Smooth muscle cell (in vitro differentiated cells): ENCODE measurements around the gene TAF13. TPM values are rescaled to one million over a fixed set of nuclear protein-coding genes. Genes with fewer than 3 reads are reported as not detected.
"Not testable (repeated sequence)": the region's sequence is repeated elsewhere in the genome, so short reads cannot be mapped to it uniquely, and the experiment has no call there.

Experiments used
- DNase-seq: peaks from one replicate; lab custom pipeline; 2025; ENCODE audit not compliant: unreplicated experiment; lab: John Stamatoyannopoulos, UW
- H2AFZ ChIP-seq: fragments of 200-600 bp; sonication (generic); 2 replicates; pipeline ENCODE4 v1.6.0; 2016; ENCODE audit warnings: antibody characterized with exemption, low read depth, mild to moderate bottlenecking
- H3F3A ChIP-seq: fragments of 200-600 bp; sonication (generic); 2 replicates; pipeline ENCODE4 v1.6.0; 2017; ENCODE audit warnings: antibody characterized with exemption, low read depth
- H3K27ac ChIP-seq: fragments of 200-600 bp; sonication (generic); 2 replicates; pipeline ENCODE4 v1.5.1; 2016; ENCODE audit warnings: low read depth, mild to moderate bottlenecking
- H3K27me3 ChIP-seq: fragments of 200-600 bp; sonication (generic); 2 replicates; pipeline ENCODE4 v1.6.1; 2016; ENCODE audit warnings: low read depth, mild to moderate bottlenecking
- H3K36me3 ChIP-seq: fragments of 200-600 bp; sonication (generic); 2 replicates; pipeline ENCODE4 v1.5.1; 2016; ENCODE audit warnings: low read depth
- H3K4me1 ChIP-seq: fragments of 200-600 bp; sonication (generic); 2 replicates; pipeline ENCODE4 v1.5.1; 2016; ENCODE audit warnings: low read depth
- H3K4me2 ChIP-seq: fragments of 200-600 bp; sonication (generic); 2 replicates; pipeline ENCODE4 v1.6.0; 2016; ENCODE audit warnings: mild to moderate bottlenecking
- H3K4me3 ChIP-seq: fragments of 200-600 bp; sonication (generic); 2 replicates; pipeline ENCODE4 v1.5.1; 2016; ENCODE audit warnings: mild to moderate bottlenecking
- H3K79me2 ChIP-seq: fragments of 200-600 bp; sonication (generic); 2 replicates; pipeline ENCODE4 v1.6.0; 2016; ENCODE audit warnings: low read depth, mild to moderate bottlenecking
- H3K9ac ChIP-seq: fragments of 200-600 bp; sonication (generic); 2 replicates; pipeline ENCODE4 v1.6.0; 2016; ENCODE audit warnings: low read depth
- H3K9me3 ChIP-seq: fragments of 200-600 bp; sonication (generic); replicated peaks from 2 replicates; pipeline ENCODE4 v1.5.1; 2016; ENCODE audit warnings: low read depth
- H4K20me1 ChIP-seq: fragments of 200-600 bp; sonication (generic); 2 replicates; pipeline ENCODE4 v1.6.0; 2016; ENCODE audit warnings: low read depth
- WGBS: methylation state at CpG from one replicate; pipeline ENCODE4 v1.1.7; 2016; ENCODE audit warnings: low lambda C conversion rate; 5-methylcytosine and 5-hydroxymethylcytosine counted together
- polyA plus RNA-seq: library from polyadenylated mRNA; unstranded; fragments of >200 nt; fragmentation: Nextera tagmentation; extraction: Ambion mirVana; gene quantifications from 2 replicates; pipeline ENCODE4 v1.2.1, GENCODE V29; 2016
- total RNA-seq: library from RNA; depleted of rRNA; stranded (reverse); fragments of >200 nt; gene quantifications from 2 replicates; pipeline ENCODE4 v1.2.3, GENCODE V29; 2014
- TF ChIP-seq, protein P1 (sequence below): fragments of 200-600 bp; sonication (generic); IDR thresholded peaks from 2 replicates; pipeline ENCODE4 v1.5.1; 2017; ENCODE audit warnings: borderline replicate concordance, mild to moderate bottlenecking, antibody characterized with exemption; ENCODE audit not compliant: insufficient read depth, poor library complexity, severe bottlenecking

TAF13 gene
- total and polyA plus RNA-seq, 2 experiments from 2014 or later: 30.1 to 110 TPM

DNA sequence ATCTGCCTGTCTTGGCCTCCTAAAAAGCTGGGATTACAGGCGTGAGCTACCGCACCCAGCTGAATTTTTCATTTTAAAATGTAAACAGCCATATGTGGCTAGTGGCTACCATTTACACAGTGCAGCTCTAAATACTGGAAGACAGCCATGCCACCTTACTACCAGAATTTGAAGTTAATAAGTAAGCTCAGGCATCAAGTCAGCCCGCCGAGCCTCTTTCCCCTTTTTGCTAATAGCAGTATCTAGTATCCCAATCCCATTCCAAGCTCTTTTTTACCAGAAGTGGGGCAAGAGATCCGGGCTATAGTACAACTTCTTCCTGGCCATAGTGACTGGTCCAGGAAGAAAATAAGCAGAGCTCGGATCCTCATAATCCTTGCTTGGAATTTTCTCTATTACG is 15.1 kb downstream of the TAF13 start:
- Histone ChIP-seq H3F3A (peaks cover 8% of the 10 kb centered on the region), H3K4me2 (no peak overlapping the region), H3K9ac (no peak overlapping the region), H3K79me2 (peaks cover 3% of the 10 kb centered on the region), H2AFZ (no peak overlapping the region), H3K9me3 (no peaks in the 10 kb centered on the region), H3K27me3 (no peaks in the 10 kb centered on the region), H3K4me1 (no peaks in the 10 kb centered on the region), H3K4me3 (no peak overlapping the region), H3K36me3 (no peaks in the 10 kb centered on the region), H3K27ac (no peak overlapping the region), H4K20me1 (peaks cover 27% of the 10 kb centered on the region)
- DNase-seq: no peak
- WGBS: 90% methylated on average over 7 of the region's 7 CpGs
- TF ChIP-seq, protein P1, sequence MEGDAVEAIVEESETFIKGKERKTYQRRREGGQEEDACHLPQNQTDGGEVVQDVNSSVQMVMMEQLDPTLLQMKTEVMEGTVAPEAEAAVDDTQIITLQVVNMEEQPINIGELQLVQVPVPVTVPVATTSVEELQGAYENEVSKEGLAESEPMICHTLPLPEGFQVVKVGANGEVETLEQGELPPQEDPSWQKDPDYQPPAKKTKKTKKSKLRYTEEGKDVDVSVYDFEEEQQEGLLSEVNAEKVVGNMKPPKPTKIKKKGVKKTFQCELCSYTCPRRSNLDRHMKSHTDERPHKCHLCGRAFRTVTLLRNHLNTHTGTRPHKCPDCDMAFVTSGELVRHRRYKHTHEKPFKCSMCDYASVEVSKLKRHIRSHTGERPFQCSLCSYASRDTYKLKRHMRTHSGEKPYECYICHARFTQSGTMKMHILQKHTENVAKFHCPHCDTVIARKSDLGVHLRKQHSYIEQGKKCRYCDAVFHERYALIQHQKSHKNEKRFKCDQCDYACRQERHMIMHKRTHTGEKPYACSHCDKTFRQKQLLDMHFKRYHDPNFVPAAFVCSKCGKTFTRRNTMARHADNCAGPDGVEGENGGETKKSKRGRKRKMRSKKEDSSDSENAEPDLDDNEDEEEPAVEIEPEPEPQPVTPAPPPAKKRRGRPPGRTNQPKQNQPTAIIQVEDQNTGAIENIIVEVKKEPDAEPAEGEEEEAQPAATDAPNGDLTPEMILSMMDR: no peak

DNA sequence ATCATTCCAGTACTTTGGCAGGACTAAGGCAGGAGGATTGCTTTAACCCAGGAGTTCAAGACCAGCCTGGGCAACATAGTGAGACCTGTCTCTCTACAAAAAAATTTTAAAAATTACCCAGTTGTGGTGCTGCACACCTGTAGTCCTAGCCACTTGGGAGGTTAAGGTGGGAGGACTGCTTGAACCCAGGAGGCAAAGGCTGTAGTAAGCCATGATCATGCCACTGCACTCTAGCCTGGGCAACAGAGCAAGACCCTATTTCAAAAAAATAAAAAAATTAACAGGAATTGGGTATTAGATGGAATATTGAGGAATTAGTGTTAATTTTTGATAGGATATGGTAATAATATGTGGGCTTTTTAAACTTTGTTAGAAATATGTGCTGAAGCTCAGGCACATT is 16.8 kb downstream of the TAF13 start:
- TF ChIP-seq, protein P1: no peak

DNA sequence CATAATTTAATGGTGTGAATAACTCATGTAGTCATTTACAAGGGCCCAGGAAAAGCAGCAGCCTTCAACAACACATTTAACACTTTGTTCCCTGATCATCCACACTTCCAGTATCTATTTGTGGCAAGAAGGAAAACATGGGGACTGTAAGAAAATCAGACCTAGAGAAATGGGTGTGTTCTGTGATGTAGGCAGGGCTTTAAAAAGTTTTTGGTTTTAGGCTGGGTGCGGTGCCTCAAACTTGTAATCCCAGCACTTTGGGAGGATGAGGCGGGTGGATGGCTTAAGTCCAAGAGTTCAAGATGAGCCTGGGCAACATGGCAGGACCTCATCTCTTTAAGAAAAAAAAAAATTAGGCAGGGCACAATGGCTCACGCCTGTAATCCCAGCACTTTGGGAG is 19.7 kb downstream of the TAF13 start:
- no peaks in the 10 kb centered on the region for H3K79me2 ChIP-seq
- no peaks in the 10 kb centered on the region for H3K9me3 ChIP-seq
- H3F3A ChIP-seq: no peaks in the 10 kb centered on the region
- no peaks in the 10 kb centered on the region for H4K20me1 ChIP-seq
- H3K4me3 ChIP-seq: no peak overlapping the region
- H3K9ac ChIP-seq: no peak overlapping the region
- H3K4me1 ChIP-seq: no peaks in the 10 kb centered on the region
- no peak overlapping the region for H2AFZ ChIP-seq
- 94% methylated on average over 3 of the region's 3 CpGs for WGBS
- H3K36me3 ChIP-seq: no peaks in the 10 kb centered on the region
- DNase-seq: no peak
- H3K27ac ChIP-seq: no peak overlapping the region
- no peaks in the 10 kb centered on the region for H3K27me3 ChIP-seq
- H3K4me2 ChIP-seq: no peak overlapping the region
- TF ChIP-seq, protein P1: no peak

More for the DNA sequence above, 16.8 kb downstream of the TAF13 start:
- H3K79me2 ChIP-seq: no peaks in the 10 kb centered on the region
- H4K20me1 ChIP-seq: peaks cover 13% of the 10 kb centered on the region
- H3K4me3 ChIP-seq: no peak overlapping the region
- no peak for DNase-seq
- H2AFZ ChIP-seq: no peak overlapping the region
- no peaks in the 10 kb centered on the region for H3K9me3 ChIP-seq
- H3K27me3 ChIP-seq: no peaks in the 10 kb centered on the region
- H3K4me1 ChIP-seq: no peaks in the 10 kb centered on the region
- H3K4me2 ChIP-seq: no peak overlapping the region
- H3F3A ChIP-seq: peaks cover 6% of the 10 kb centered on the region
- no peak overlapping the region for H3K9ac ChIP-seq
- H3K36me3 ChIP-seq: no peaks in the 10 kb centered on the region
- no peak overlapping the region for H3K27ac ChIP-seq

DNA sequence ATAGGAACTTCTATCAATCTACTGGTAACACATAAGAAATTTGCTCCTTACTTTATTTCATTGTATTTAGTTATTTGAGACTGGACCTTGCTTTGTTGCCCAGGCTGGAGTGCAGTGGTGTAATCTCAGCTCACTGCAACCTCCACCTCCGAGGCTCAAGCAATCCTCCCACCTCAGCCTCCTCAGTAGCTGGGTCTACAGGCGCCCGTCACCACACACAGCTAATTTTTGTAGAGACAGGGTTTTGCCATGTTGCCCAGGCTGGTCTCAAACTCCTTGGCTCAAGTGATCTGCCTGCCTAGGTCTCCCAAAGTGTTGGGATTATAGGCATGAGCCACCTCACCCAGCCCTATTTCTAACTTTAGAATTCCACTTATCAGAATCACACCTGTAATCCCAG is 23.7 kb downstream of the TAF13 start:
- H3K9ac ChIP-seq, H3K27ac ChIP-seq, H2AFZ ChIP-seq, H3K79me2 ChIP-seq, H3K4me1 ChIP-seq, DNase-seq, H3F3A ChIP-seq, H4K20me1 ChIP-seq, H3K4me3 ChIP-seq, H3K27me3 ChIP-seq, H3K9me3 ChIP-seq, H3K36me3 ChIP-seq, H3K4me2 ChIP-seq: not testable (repeated sequence)
- 91% methylated on average over 3 of the region's 3 CpGs for WGBS
